Endothelial cell of umbilical vein (primary cell): Measurements from ENCODE around the gene ZDHHC13.

Experiments used
- CTCF ChIP-seq, 2 donors: IDR thresholded peaks; 1 replicate in 1 of 2; 2 replicates in 1 of 2; pipeline ENCODE4 v1.5.1; 2011; ENCODE audit warnings: low read length in 2 of 2, mild to moderate bottlenecking in 2 of 2, moderate library complexity in 2 of 2, control low read depth in 1 of 2, inconsistent platforms in 1 of 2, low read depth in 1 of 2; ENCODE audit not compliant: insufficient read depth in 1 of 2; ENCODE audit errors: extremely low read depth in 1 of 2
- EZH2 ChIP-seq: IDR thresholded peaks from 2 replicates; pipeline ENCODE4 v1.6.1; 2012; ENCODE audit warnings: borderline replicate concordance, low read depth, mild to moderate bottlenecking, moderate library complexity, low read length, inconsistent platforms; ENCODE audit not compliant: severe bottlenecking
- FOS ChIP-seq: IDR thresholded peaks from 2 replicates; pipeline ENCODE4 v1.6.1; 2011; ENCODE audit warnings: mild to moderate bottlenecking, low read length, moderate library complexity, borderline replicate concordance; ENCODE audit not compliant: insufficient read depth
- JUN ChIP-seq: IDR thresholded peaks from 2 replicates; pipeline ENCODE4 v1.6.1; 2011; ENCODE audit warnings: borderline replicate concordance, low read depth; ENCODE audit not compliant: insufficient read length, insufficient read depth
- MAX ChIP-seq: IDR thresholded peaks from 2 replicates; pipeline ENCODE4 v1.6.1; 2011; ENCODE audit not compliant: insufficient read depth, insufficient read length
- MYC ChIP-seq: IDR thresholded peaks from one replicate; pipeline ENCODE4 v1.6.1; 2011; ENCODE audit warnings: mild to moderate bottlenecking, low read depth, low read length
- POLR2A ChIP-seq: IDR thresholded peaks from 2 replicates; pipeline ENCODE4 v1.6.1; 2012; ENCODE audit warnings: low read depth, mild to moderate bottlenecking, control low read depth, low read length
- POLR2AphosphoS5 ChIP-seq: IDR thresholded peaks from 2 replicates; pipeline ENCODE4 v1.6.1; 2012; ENCODE audit warnings: low read depth, mild to moderate bottlenecking, control low read depth, low read length, moderate library complexity; ENCODE audit not compliant: insufficient read depth

GRCh38 chr11:19162951-19163505 lies 46.1 kb downstream of the ZDHHC13 start:
- TF ChIP-seq MAX (no peak), CTCF (IDR thresholded peaks at IDR 0.05; ENCODE audit: extremely low read depth in 1 of 2, insufficient read depth in 1 of 2, low read depth in 1 of 2, low read length in 2 of 2) (no peak), EZH2 (no peak), POLR2A (no peak), POLR2AphosphoS5 (no peak), JUN (no peak), MYC (no peak), FOS (no peak)
